ENCODE data around the gene TLCD4.

DNA sequence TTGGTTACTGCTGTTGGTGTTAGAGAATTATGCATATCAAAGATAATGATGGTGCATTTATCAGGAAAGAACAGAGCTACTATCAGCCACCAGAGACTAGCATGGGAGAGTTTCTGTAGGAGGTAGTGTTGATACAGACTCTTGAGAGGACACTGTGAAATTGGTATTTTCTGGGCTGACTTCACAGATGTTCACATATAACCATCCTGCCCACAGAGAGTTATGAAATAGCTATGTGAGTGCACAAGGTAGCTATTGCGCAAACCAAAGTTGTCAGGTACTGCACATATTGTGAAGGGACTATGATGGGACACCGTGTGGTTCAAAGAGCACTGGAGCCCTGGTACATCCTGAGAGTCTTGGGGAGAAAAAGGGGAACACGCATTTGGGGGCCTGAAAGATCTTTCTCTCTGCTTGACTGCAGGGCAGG, 1.4 kb upstream of the TLCD4 start:
- TF ChIP-seq EP300 (IDR thresholded peaks at IDR 0.05): no peak
- TF ChIP-seq, protein P1, sequence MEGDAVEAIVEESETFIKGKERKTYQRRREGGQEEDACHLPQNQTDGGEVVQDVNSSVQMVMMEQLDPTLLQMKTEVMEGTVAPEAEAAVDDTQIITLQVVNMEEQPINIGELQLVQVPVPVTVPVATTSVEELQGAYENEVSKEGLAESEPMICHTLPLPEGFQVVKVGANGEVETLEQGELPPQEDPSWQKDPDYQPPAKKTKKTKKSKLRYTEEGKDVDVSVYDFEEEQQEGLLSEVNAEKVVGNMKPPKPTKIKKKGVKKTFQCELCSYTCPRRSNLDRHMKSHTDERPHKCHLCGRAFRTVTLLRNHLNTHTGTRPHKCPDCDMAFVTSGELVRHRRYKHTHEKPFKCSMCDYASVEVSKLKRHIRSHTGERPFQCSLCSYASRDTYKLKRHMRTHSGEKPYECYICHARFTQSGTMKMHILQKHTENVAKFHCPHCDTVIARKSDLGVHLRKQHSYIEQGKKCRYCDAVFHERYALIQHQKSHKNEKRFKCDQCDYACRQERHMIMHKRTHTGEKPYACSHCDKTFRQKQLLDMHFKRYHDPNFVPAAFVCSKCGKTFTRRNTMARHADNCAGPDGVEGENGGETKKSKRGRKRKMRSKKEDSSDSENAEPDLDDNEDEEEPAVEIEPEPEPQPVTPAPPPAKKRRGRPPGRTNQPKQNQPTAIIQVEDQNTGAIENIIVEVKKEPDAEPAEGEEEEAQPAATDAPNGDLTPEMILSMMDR (IDR thresholded peaks at IDR 0.05): no peak

Data from ovary (tissue), 3 donors.